ENCODE data around the gene HOXB8. TPM values are rescaled to one million over a fixed set of nuclear protein-coding genes. Genes with fewer than 3 reads are reported as not detected.

The HOXB8 gene
- total and polyA plus RNA-seq, 10 of the 15 experiments (the other 5 are each of a cell fraction or from before 2014, with no cell fraction given): 0.21 TPM; not detected in 9

DNA sequence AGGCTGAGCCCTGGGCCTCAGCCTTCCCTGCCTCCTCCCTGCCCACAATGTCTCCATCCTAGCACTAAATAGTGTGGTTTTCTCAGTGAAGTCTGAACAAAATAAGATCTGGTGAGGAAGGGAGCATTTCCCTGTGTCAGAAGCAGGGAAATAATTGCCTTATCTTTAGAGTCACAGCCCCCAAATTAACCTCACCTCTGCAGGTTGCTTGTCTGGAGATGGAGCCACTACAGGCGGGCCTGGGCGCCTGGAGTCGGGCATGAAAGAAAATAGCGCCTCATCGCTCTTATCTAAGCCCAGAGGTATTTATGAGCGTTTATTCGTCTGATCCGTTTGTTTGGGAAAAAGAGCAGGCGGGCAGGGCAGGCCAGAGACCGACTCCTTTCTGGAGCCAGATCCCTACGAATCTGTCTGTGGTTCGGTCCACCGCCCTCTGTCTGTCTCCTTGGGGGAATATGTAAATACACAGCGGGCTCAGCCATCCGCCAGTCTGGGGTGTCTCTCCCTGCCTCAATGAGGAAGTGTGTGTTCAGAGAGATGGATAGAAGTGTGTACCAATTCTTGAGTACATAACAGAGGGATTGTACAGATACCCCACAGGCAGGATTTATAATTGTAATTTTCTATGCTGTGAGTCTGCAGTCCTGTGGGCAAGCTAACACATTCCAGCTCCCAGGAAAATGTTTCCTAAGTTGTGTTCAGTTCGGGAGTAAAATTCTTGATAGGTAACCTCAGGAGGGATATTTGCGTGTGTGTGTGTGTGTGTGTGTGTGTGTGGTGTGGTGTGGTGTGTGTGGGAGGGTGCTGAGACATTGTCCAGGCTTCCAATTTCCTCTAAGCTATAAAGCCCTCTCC is 14.6 kb downstream of the HOXB8 start:
- CTCF ChIA-PET: interaction anchor here (0.6 to 1.9 kb wide), 15 partner anchors 10 to 582 kb away, joined by 3 to 7 read pairs (median 4); partner anchors contain the start of gene HOXB7
- H3K27me3 ChIP-seq (replicated peaks in 1 of 2; ENCODE audit: control insufficient read depth in 2 of 2, insufficient read depth in 2 of 2, low read length in 1 of 2): peaks cover 17 to 47% of the 10 kb centered on the region in 2 experiments
- in situ Hi-C loops (cut with MboI) (no loop called here), intact Hi-C loops (cut with micrococcal nuclease; ENCODE audit: unreplicated experiment) (no loop called here)
- no peak overlapping the region for H2AFZ ChIP-seq (ENCODE audit: control insufficient read depth, low read depth, low read length)
- ATAC-seq: no peak
- no peak overlapping the region for H3K4me2 ChIP-seq (ENCODE audit: control insufficient read depth, insufficient read depth)
- SMC1A ChIA-PET (ENCODE audit: uncharacterized antibody, unreplicated experiment): interaction anchor here (0.9 to 2.3 kb wide), 5 partner anchors 8 to 343 kb away, joined by 3 to 8 read pairs (median 5); partner anchors contain the start of gene HOXB8
- WGBS (ENCODE audit: insufficient coverage, insufficient replicate concordance, low lambda C conversion rate, missing lambda C conversion rate): 61% methylated on average over 17 of the region's 17 CpGs
- H3K27ac ChIP-seq (ENCODE audit: control insufficient read depth, insufficient read depth): no peak overlapping the region
- TF ChIP-seq MTA2 (IDR thresholded peaks at IDR 0.05; ENCODE audit: low read depth): no peak
- TF ChIP-seq MEF2B (IDR thresholded peaks at IDR 0.05; ENCODE audit: partially characterized antibody, poor library complexity, severe bottlenecking): no peak
- no peak for TF ChIP-seq IKZF1 (conservative IDR thresholded peaks at IDR 0.05)
- TF ChIP-seq, protein P1, sequence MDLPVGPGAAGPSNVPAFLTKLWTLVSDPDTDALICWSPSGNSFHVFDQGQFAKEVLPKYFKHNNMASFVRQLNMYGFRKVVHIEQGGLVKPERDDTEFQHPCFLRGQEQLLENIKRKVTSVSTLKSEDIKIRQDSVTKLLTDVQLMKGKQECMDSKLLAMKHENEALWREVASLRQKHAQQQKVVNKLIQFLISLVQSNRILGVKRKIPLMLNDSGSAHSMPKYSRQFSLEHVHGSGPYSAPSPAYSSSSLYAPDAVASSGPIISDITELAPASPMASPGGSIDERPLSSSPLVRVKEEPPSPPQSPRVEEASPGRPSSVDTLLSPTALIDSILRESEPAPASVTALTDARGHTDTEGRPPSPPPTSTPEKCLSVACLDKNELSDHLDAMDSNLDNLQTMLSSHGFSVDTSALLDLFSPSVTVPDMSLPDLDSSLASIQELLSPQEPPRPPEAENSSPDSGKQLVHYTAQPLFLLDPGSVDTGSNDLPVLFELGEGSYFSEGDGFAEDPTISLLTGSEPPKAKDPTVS (IDR thresholded peaks at IDR 0.05; ENCODE audit: low read depth, low read length): no peak
- TF ChIP-seq ZBED1 (IDR thresholded peaks at IDR 0.05; ENCODE audit: borderline replicate concordance): no peak
- TF ChIP-seq, protein P2, sequence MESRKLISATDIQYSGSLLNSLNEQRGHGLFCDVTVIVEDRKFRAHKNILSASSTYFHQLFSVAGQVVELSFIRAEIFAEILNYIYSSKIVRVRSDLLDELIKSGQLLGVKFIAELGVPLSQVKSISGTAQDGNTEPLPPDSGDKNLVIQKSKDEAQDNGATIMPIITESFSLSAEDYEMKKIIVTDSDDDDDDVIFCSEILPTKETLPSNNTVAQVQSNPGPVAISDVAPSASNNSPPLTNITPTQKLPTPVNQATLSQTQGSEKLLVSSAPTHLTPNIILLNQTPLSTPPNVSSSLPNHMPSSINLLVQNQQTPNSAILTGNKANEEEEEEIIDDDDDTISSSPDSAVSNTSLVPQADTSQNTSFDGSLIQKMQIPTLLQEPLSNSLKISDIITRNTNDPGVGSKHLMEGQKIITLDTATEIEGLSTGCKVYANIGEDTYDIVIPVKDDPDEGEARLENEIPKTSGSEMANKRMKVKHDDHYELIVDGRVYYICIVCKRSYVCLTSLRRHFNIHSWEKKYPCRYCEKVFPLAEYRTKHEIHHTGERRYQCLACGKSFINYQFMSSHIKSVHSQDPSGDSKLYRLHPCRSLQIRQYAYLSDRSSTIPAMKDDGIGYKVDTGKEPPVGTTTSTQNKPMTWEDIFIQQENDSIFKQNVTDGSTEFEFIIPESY (IDR thresholded peaks at IDR 0.05): no peak
- TF ChIP-seq, protein P3, sequence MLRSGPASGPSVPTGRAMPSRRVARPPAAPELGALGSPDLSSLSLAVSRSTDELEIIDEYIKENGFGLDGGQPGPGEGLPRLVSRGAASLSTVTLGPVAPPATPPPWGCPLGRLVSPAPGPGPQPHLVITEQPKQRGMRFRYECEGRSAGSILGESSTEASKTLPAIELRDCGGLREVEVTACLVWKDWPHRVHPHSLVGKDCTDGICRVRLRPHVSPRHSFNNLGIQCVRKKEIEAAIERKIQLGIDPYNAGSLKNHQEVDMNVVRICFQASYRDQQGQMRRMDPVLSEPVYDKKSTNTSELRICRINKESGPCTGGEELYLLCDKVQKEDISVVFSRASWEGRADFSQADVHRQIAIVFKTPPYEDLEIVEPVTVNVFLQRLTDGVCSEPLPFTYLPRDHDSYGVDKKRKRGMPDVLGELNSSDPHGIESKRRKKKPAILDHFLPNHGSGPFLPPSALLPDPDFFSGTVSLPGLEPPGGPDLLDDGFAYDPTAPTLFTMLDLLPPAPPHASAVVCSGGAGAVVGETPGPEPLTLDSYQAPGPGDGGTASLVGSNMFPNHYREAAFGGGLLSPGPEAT (IDR thresholded peaks at IDR 0.05; ENCODE audit: low read depth): no peak
- TF ChIP-seq MEF2A (IDR thresholded peaks at IDR 0.05; ENCODE audit: insufficient read depth, low read depth, low read length): no peak
- TF ChIP-seq, protein P4, sequence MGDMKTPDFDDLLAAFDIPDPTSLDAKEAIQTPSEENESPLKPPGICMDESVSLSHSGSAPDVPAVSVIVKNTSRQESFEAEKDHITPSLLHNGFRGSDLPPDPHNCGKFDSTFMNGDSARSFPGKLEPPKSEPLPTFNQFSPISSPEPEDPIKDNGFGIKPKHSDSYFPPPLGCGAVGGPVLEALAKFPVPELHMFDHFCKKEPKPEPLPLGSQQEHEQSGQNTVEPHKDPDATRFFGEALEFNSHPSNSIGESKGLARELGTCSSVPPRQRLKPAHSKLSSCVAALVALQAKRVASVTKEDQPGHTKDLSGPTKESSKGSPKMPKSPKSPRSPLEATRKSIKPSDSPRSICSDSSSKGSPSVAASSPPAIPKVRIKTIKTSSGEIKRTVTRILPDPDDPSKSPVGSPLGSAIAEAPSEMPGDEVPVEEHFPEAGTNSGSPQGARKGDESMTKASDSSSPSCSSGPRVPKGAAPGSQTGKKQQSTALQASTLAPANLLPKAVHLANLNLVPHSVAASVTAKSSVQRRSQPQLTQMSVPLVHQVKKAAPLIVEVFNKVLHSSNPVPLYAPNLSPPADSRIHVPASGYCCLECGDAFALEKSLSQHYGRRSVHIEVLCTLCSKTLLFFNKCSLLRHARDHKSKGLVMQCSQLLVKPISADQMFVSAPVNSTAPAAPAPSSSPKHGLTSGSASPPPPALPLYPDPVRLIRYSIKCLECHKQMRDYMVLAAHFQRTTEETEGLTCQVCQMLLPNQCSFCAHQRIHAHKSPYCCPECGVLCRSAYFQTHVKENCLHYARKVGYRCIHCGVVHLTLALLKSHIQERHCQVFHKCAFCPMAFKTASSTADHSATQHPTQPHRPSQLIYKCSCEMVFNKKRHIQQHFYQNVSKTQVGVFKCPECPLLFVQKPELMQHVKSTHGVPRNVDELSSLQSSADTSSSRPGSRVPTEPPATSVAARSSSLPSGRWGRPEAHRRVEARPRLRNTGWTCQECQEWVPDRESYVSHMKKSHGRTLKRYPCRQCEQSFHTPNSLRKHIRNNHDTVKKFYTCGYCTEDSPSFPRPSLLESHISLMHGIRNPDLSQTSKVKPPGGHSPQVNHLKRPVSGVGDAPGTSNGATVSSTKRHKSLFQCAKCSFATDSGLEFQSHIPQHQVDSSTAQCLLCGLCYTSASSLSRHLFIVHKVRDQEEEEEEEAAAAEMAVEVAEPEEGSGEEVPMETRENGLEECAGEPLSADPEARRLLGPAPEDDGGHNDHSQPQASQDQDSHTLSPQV (IDR thresholded peaks at IDR 0.05): no peak
- POLR2A ChIA-PET: interaction anchor here (1.6 to 1.7 kb wide), 2 partner anchors 18 to 253 kb away, joined by 3 to 11 read pairs; no protein-coding TSS in a partner anchor
- RAD21 ChIA-PET (ENCODE audit: unreplicated experiment): interaction anchor here (1.3 to 2.1 kb wide), 3 partner anchors 18 to 520 kb away, joined by 3 to 8 read pairs (median 3); partner anchors contain the start of gene HOXB9
- DNase-seq (ENCODE audit: low read depth, low spot score): no peak
- H3K79me2 ChIP-seq (ENCODE audit: control insufficient read depth, insufficient read depth, low read length): no peaks in the 10 kb centered on the region
- no peaks in the 10 kb centered on the region for H4K20me1 ChIP-seq (ENCODE audit: control insufficient read depth, insufficient read depth)
- peaks cover 10% of the 10 kb centered on the region for H3K4me1 ChIP-seq (ENCODE audit: control insufficient read depth, insufficient read depth, low read length)
- no peaks in the 10 kb centered on the region for H3K36me3 ChIP-seq (ENCODE audit: control insufficient read depth in 2 of 2, insufficient read depth in 2 of 2, low read length in 1 of 2)
- FAIRE-seq: no peak
- BruUV-seq (replicated peaks): no TSS peak
- H3K4me3 ChIP-seq: no peak overlapping the region
- no peaks in the 10 kb centered on the region for H3K9me3 ChIP-seq (replicated peaks; ENCODE audit: control insufficient read depth, insufficient read depth, low read length)
- H3K9ac ChIP-seq (ENCODE audit: control insufficient read depth, insufficient read depth, low read length): no peak overlapping the region
